Mucosa of stomach (tissue), 1 donor: ENCODE measurements around the gene ZNF446.
A peak's percentile ranks its signal among the peaks of the same experiment; 100 is the strongest.
"Not testable (repeated sequence)": the region's sequence is repeated elsewhere in the genome, so short reads cannot be mapped to it uniquely, and the experiment has no call there.

Experiments
- H3K27me3 ChIP-seq: one replicate; pipeline ENCODE4 v1.7.0; 2013; ENCODE audit warnings: mild to moderate bottlenecking, low read length; ENCODE audit not compliant: control insufficient read depth, insufficient read depth
- H3K36me3 ChIP-seq: one replicate; pipeline ENCODE4 v1.7.0; 2013; ENCODE audit warnings: low read length; ENCODE audit not compliant: control insufficient read depth, insufficient read depth
- H3K4me1 ChIP-seq: one replicate; pipeline ENCODE4 v1.7.0; 2013; ENCODE audit warnings: mild to moderate bottlenecking, low read length; ENCODE audit not compliant: control insufficient read depth, insufficient read depth
- H3K4me3 ChIP-seq: one replicate; pipeline ENCODE4 v1.7.0; 2013; ENCODE audit warnings: low read length
- H3K9ac ChIP-seq: one replicate; pipeline ENCODE4 v1.7.0; 2013; ENCODE audit warnings: mild to moderate bottlenecking, low read length, moderate library complexity
- H3K9me3 ChIP-seq: one replicate; pipeline ENCODE4 v1.7.0; 2013; ENCODE audit warnings: mild to moderate bottlenecking, low read length, moderate library complexity; ENCODE audit not compliant: control insufficient read depth
- donor health status: Pancreatic carcinoma.

Gene ZNF446

GRCh38 chr19:58453743-58454142 is 22.4 kb upstream of the ZNF446 start:
- Histone ChIP-seq H3K36me3 (no peaks in the 10 kb centered on the region), H3K4me3 (no peak overlapping the region), H3K9me3 (no peaks in the 10 kb centered on the region), H3K4me1 (peaks cover 4% of the 10 kb centered on the region), H3K27me3 (peaks cover 6% of the 10 kb centered on the region), H3K9ac (no peak overlapping the region)

GRCh38 chr19:58455306-58455705 is 20.8 kb upstream of the ZNF446 start:
- H3K9me3 ChIP-seq, result no peaks in the 10 kb centered on the region
- no peaks in the 10 kb centered on the region for H3K27me3 ChIP-seq
- no peak overlapping the region for H3K9ac ChIP-seq
- H3K36me3 ChIP-seq, result no peaks in the 10 kb centered on the region
- H3K4me1 ChIP-seq, result peaks cover 4% of the 10 kb centered on the region
- H3K4me3 ChIP-seq, result no peak overlapping the region

- Histone ChIP-seq H3K9ac (no peak overlapping the region), H3K9me3 (no peaks in the 10 kb centered on the region), H3K4me1 (peaks cover 4% of the 10 kb centered on the region), H3K36me3 (no peaks in the 10 kb centered on the region), H3K4me3 (no peak overlapping the region), H3K27me3 (no peaks in the 10 kb centered on the region)
Measured at GRCh38 chr19:58456111-58456510, 20.0 kb upstream of the ZNF446 start.

GRCh38 chr19:58460039-58460438 is 16.1 kb upstream of the ZNF446 start:
- Histone ChIP-seq H3K9ac (no peak overlapping the region), H3K9me3 (no peaks in the 10 kb centered on the region), H3K27me3 (no peaks in the 10 kb centered on the region), H3K36me3 (no peaks in the 10 kb centered on the region), H3K4me1 (no peaks in the 10 kb centered on the region), H3K4me3 (no peak overlapping the region)

- H3K27me3 ChIP-seq, result no peaks in the 10 kb centered on the region
- H3K9ac ChIP-seq, result peak overlapping the region; percentile 84
- no peaks in the 10 kb centered on the region for H3K36me3 ChIP-seq
- peak overlapping the region; percentile 74 for H3K4me3 ChIP-seq
- peaks cover 12% of the 10 kb centered on the region for H3K4me1 ChIP-seq
- no peaks in the 10 kb centered on the region for H3K9me3 ChIP-seq
Measured at GRCh38 chr19:58466089-58466759, 9.9 kb upstream of the ZNF446 start.

GRCh38 chr19:58466760-58467589 is 9.2 kb upstream of the ZNF446 start, which contains the start of gene ZNF324:
TSS of gene ZNF324 (plus strand) at chr19:58467080. CDS start at chr19:58469186, 2,106 bp downstream.
- Histone ChIP-seq H3K36me3 (no peaks in the 10 kb centered on the region), H3K4me1 (peaks cover 12% of the 10 kb centered on the region), H3K9me3 (no peaks in the 10 kb centered on the region), H3K27me3 (no peaks in the 10 kb centered on the region), H3K4me3 (peak within 1 kb of the TSS; percentile 74), H3K9ac (peak within 1 kb of the TSS; percentile 84)

- H3K9me3 ChIP-seq, result no peaks in the 10 kb centered on the region
- H3K27me3 ChIP-seq, result no peaks in the 10 kb centered on the region
- H3K9ac ChIP-seq, result no peak overlapping the region
- H3K36me3 ChIP-seq, result no peaks in the 10 kb centered on the region
- H3K4me3 ChIP-seq, result no peak overlapping the region
- peaks cover 12% of the 10 kb centered on the region for H3K4me1 ChIP-seq
Measured at GRCh38 chr19:58468216-58468839, 7.8 kb upstream of the ZNF446 start.

GRCh38 chr19:58469241-58470013 is 6.7 kb upstream of the ZNF446 start:
- Histone ChIP-seq H3K9me3 (no peaks in the 10 kb centered on the region), H3K36me3 (no peaks in the 10 kb centered on the region), H3K9ac (no peak overlapping the region), H3K4me1 (peaks cover 12% of the 10 kb centered on the region), H3K27me3 (no peaks in the 10 kb centered on the region), H3K4me3 (no peak overlapping the region)

- H3K4me3 ChIP-seq, H3K36me3 ChIP-seq, H3K27me3 ChIP-seq, H3K9ac ChIP-seq, H3K9me3 ChIP-seq: not testable (repeated sequence)
- H3K4me1 ChIP-seq, result peaks cover 12% of the 10 kb centered on the region
Measured at GRCh38 chr19:58470837-58471543, 5.2 kb upstream of the ZNF446 start.

GRCh38 chr19:58471736-58472135 is 4.4 kb upstream of the ZNF446 start:
- Histone ChIP-seq H3K9me3 (no peaks in the 10 kb centered on the region), H3K27me3 (no peaks in the 10 kb centered on the region), H3K9ac (no peak overlapping the region), H3K4me3 (no peak overlapping the region), H3K4me1 (peaks cover 17% of the 10 kb centered on the region), H3K36me3 (no peaks in the 10 kb centered on the region)

- peaks cover 11% of the 10 kb centered on the region for H3K4me1 ChIP-seq
- H3K4me3 ChIP-seq, result no peak overlapping the region
- no peak overlapping the region for H3K9ac ChIP-seq
- H3K36me3 ChIP-seq, result no peaks in the 10 kb centered on the region
- no peaks in the 10 kb centered on the region for H3K9me3 ChIP-seq
- H3K27me3 ChIP-seq, result no peaks in the 10 kb centered on the region
Measured at GRCh38 chr19:58473775-58474174, 2.4 kb upstream of the ZNF446 start.
